Measurements from ENCODE around the gene KIF21B. TPM values are rescaled to one million over a fixed set of nuclear protein-coding genes. Genes with fewer than 3 reads are reported as not detected.

KIF21B gene
- total and polyA plus RNA-seq, 2 of the 4 experiments (the other 2 are of a cell fraction), result 0.36 to 0.55 TPM

DNA sequence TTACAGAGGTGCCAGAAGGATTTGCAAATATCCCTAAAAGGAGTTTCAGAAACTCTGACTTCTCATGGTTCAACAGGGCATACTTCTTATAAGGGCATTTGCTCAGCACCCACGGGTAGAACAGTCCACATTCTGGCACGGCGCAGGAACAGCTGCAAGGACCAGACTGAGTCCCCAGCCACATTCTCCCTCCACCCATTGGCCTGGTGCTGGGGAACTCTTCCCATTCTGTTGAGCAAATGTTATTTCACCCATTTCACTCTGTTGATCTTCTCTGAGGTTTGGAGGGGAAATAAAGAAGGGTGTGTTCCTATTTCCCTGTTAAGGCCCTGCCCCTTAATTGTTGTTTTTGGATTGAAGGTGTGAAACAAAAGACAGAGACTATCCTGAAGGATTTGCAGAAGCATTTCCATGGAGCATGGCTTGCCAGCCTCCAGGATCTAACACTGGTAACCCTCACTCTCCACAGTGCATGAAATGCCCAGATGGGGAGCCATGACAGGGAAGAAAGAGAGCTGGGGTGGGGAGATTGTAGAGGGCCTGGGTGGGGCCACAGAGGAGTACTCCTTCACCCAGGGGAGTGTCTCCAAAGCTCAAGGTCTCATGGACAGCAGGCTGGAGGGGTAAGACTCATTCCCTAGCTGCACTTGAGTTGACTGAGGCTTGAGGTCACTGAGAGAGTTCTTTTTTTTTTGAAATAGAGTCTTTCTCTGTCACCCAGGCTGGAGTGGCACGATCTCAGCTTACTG, 93.8 kb downstream of the KIF21B start:
- DNase-seq, result no peak
- H3K4ac ChIP-seq (ENCODE audit: low read depth, low read length), result no peak overlapping the region
- H3K4me2 ChIP-seq (ENCODE audit: low read depth, low read length), result no peak overlapping the region
- H2AK5ac ChIP-seq (ENCODE audit: low read depth, low read length), result no peak overlapping the region
- dilution Hi-C loops (cut with HindIII; ENCODE audit: low sequenced_read_pairs, unreplicated experiment), result no loop called here
- no CpG with 5 or more reads among the region's 4 CpGs for WGBS, 2 experiments (ENCODE audit: extremely low coverage in 2 of 2, insufficient read length in 1 of 2)
- H3K23ac ChIP-seq (ENCODE audit: low read depth, low read length), result no peak overlapping the region
- TF ChIP-seq RCOR1 (IDR thresholded peaks at IDR 0.05; ENCODE audit: insufficient replicate concordance, low read length), result no peak
- TF ChIP-seq MXI1 (IDR thresholded peaks at IDR 0.05; ENCODE audit: borderline replicate concordance, low read depth, low read length), result no peak
- TF ChIP-seq POLR2A (IDR thresholded peaks at IDR 0.05; ENCODE audit: low read depth, low read length), result no peak
- no peak for TF ChIP-seq NFE2L2 (IDR thresholded peaks at IDR 0.05; ENCODE audit: low read depth, low read length)
- TF ChIP-seq, protein P1, sequence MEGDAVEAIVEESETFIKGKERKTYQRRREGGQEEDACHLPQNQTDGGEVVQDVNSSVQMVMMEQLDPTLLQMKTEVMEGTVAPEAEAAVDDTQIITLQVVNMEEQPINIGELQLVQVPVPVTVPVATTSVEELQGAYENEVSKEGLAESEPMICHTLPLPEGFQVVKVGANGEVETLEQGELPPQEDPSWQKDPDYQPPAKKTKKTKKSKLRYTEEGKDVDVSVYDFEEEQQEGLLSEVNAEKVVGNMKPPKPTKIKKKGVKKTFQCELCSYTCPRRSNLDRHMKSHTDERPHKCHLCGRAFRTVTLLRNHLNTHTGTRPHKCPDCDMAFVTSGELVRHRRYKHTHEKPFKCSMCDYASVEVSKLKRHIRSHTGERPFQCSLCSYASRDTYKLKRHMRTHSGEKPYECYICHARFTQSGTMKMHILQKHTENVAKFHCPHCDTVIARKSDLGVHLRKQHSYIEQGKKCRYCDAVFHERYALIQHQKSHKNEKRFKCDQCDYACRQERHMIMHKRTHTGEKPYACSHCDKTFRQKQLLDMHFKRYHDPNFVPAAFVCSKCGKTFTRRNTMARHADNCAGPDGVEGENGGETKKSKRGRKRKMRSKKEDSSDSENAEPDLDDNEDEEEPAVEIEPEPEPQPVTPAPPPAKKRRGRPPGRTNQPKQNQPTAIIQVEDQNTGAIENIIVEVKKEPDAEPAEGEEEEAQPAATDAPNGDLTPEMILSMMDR (conservative IDR thresholded peaks at IDR 0.05; ENCODE audit: low read depth, low read length), result no peak
- no peak for TF ChIP-seq CEBPB (IDR thresholded peaks at IDR 0.05; ENCODE audit: low read depth, low read length)
- TF ChIP-seq RAD21 (IDR thresholded peaks at IDR 0.05; ENCODE audit: low read length), result no peak
- H4K20me1 ChIP-seq (ENCODE audit: insufficient read depth, low read length), result no peaks in the 10 kb centered on the region
- H3K56ac ChIP-seq (ENCODE audit: extremely low read depth, insufficient read depth, low read length), result no peak overlapping the region
- H3K18ac ChIP-seq (ENCODE audit: low read depth, low read length), result no peak overlapping the region
- no peak overlapping the region for H2BK20ac ChIP-seq (ENCODE audit: low read depth, low read length)
- H2AFZ ChIP-seq (replicated peaks; ENCODE audit: low read length, poor library complexity), result no peak overlapping the region
- H3K9ac ChIP-seq (ENCODE audit: low read depth, low read length), result no peak overlapping the region
- H3K27ac ChIP-seq (ENCODE audit: insufficient read depth, low read length), result no peak overlapping the region
- intact Hi-C loops (cut with micrococcal nuclease), result no loop called here
- no peak overlapping the region for H4K5ac ChIP-seq (ENCODE audit: low read depth, low read length)
- H2BK15ac ChIP-seq (ENCODE audit: low read depth, low read length), result no peak overlapping the region
- in situ Hi-C loops (cut with MboI; ENCODE audit: low sequenced_read_pairs), result no loop called here
- no peak overlapping the region for H2AK9ac ChIP-seq (replicated peaks; ENCODE audit: low read depth, low read length, poor library complexity)
- no peak overlapping the region for H4K8ac ChIP-seq (ENCODE audit: low read depth in 2 of 2, low read length in 2 of 2)
- H4K91ac ChIP-seq (ENCODE audit: insufficient read depth, low read depth, low read length), result no peak overlapping the region
- H2BK5ac ChIP-seq (ENCODE audit: low read depth, low read length, poor library complexity, severe bottlenecking), result no peak overlapping the region
- no peaks in the 10 kb centered on the region for H3K36me3 ChIP-seq (ENCODE audit: control insufficient read depth, insufficient read depth, low read length)
- no peak for ATAC-seq (ENCODE audit: low read depth)
- ChIA-PET POLR2A (ENCODE audit: unreplicated experiment) (no interaction called here), CTCF (no interaction called here)
- peaks cover 31% of the 10 kb centered on the region for H3K27me3 ChIP-seq (ENCODE audit: control insufficient read depth, insufficient read depth, low read length)
- H2BK120ac ChIP-seq (ENCODE audit: low read depth, low read length), result no peak overlapping the region
- H3K79me1 ChIP-seq (ENCODE audit: low read depth in 1 of 2, low read length in 2 of 2), result no peaks in the 10 kb centered on the region
- no peaks in the 10 kb centered on the region for H3K9me1 ChIP-seq (ENCODE audit: insufficient read depth, low read length)
- no peak overlapping the region for H3K14ac ChIP-seq (replicated peaks; ENCODE audit: low read depth, low read length)
- no peaks in the 10 kb centered on the region for H3K4me1 ChIP-seq (ENCODE audit: control insufficient read depth, insufficient read depth, low read length)
- no peak overlapping the region for H3K4me3 ChIP-seq (ENCODE audit: insufficient read depth, low read depth, low read length)
- peaks cover 2% of the 10 kb centered on the region; the same call in 1 of the 2 replicates for H3K9me3 ChIP-seq (ENCODE audit: control insufficient read depth, insufficient read depth, low read length)
- BruUV-seq (replicated peaks), result no TSS peak

Measured in IMR-90 (cell line).